GM11168 (cell line): ENCODE data around the gene JAML.
"Not testable (repeated sequence)": the region's sequence is repeated elsewhere in the genome, so short reads cannot be mapped to it uniquely, and the experiment has no call there.

Experiments used
- in situ Hi-C: fragments of 300-500 bp; cut with MboI; formaldehyde crosslinking; loops from one replicate; pipeline ENCODE4 v1.12.0; 2022; ENCODE audit warnings: low sequenced_read_pairs; ENCODE audit not compliant: unreplicated experiment

JAML gene

DNA sequence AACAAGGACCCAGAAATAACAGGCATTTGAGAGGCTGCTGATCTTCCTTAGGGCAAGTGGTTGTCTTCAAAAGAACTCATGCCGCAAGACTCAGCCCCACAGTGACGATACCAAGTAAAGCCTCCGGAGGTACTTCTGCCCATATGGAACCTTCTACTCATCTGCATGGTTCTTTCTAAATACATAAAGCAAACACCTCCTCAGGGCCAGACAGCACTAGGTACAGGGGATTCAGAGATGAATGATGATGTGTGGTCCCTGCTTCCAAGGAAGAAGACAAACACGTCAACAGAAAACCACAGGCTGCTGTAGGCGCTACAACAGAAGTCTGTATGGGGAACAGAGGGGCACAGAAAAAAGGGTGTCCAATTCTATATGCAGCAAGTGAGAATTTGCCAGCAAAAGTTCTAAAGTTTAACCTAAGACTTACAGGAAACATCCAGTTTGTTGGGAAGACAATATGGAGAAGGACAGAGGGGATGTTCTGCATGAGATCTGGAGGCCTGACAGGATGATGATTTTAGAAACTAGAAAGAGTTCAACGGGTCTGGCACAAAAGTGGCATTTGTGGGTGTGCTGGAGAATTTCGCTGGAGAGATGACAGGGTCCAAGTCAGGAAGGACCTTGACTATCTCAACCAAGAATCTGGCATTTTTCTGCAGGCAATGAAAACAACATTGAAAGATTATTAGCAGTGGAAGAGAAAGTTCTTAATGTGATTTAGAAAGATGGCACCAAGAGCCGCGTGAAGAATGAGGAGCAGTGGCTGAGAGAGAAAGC, 23.7 kb downstream of the JAML start:
- in situ Hi-C loops = loop anchor here (10.0 kb wide), 1 partner anchor 94 kb away; no protein-coding TSS in a partner anchor

- in situ Hi-C loops = loop anchor here (10.0 kb wide), 1 partner anchor 94 kb away; no protein-coding TSS in a partner anchor
These were observed 24.3 kb downstream of the JAML start for GRCh38 chr11:118200497-118200896.

DNA sequence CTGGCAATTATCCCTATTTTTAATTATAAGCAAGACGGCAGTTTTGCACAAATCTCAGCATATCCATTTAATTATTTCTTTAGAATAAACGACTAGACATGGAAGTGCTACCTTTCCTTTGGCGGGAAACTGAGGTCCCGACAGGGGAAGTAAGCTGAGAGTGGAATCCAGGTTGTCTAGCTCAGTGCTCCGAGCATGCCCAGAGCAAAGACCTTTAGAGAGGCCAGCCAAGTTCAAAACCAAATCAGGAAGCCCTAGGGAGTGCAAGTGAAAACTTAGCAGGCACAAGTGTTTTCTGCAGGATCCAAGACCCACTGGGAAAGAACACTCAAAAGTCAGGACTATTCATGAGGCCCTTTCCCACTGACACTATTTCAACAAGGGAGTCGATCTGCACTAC, 25.7 kb downstream of the JAML start:
- in situ Hi-C loops = loop anchor here (5.0 kb wide), 1 partner anchor 153 kb away; no protein-coding TSS in a partner anchor

DNA sequence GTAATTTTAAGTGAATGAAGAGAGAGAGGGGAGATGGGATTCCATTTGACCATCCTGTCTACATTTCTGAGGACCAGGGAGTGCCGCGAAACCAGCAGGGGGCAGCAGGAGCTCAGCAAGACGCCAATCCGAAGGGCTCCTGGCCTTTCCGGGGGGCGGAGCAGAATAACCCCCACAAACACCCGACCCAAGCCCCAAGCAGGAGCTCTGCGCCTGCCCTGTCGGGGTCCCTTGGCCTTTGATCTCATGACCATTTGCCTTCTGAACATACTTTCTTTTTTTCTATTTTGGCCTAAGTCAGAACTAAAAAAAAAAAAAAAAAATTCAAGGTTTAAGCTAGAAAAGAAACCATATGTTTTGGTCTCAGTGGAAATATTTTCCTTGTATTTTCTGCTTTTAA, 26.4 kb downstream of the JAML start:
- in situ Hi-C loops = loop anchor here (5.0 kb wide), 1 partner anchor 154 kb away; no protein-coding TSS in a partner anchor

GRCh38 chr11:118194835-118195627, 29.8 kb downstream of the JAML start:
- in situ Hi-C loops = loop anchor here (5.0 kb wide), 1 partner anchor 157 kb away; no protein-coding TSS in a partner anchor

- in situ Hi-C loops = no loop called here
These were observed 30.8 kb downstream of the JAML start for GRCh38 chr11:118193910-118194566.

- in situ Hi-C loops = not testable (repeated sequence)
These were observed 32.0 kb downstream of the JAML start for GRCh38 chr11:118192817-118193216.

GRCh38 chr11:118190942-118191506, 33.8 kb downstream of the JAML start:
- in situ Hi-C loops = not testable (repeated sequence)

DNA sequence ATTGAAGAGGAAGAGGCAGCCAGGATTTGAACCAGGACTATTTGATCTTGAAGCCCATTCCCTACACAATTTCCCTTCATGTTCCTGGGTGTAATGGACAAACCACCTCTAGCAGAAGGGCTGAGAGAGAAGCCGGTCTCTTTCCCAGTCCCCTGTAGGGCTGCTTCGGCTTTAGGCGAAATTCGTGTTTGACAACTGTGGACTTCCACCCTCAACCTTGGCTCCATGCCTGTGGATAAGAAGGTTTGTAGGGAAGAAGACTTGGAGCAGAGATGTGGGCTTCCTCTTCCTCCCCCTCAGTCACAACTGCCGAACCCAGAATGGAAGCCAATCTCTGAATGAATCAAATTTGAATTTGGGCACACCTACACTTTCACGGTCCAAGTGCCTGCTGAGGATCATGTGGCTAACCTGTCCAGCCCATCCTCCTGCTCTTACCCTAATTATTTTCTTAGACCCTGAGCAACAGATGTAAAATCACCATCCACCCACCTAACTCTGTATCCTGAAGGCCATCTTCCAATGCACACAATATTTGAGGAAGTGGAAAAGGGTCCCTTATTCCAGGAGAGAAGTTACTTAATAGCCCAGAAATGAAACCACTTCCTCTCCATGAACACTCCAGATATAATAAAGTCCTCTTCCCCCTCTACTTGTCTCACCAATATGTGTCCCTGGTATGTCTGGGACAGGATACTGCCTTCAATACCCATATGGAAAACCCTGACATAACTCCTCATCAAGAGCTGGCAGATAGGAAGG, 38.3 kb downstream of the JAML start:
- in situ Hi-C loops = no loop called here

DNA sequence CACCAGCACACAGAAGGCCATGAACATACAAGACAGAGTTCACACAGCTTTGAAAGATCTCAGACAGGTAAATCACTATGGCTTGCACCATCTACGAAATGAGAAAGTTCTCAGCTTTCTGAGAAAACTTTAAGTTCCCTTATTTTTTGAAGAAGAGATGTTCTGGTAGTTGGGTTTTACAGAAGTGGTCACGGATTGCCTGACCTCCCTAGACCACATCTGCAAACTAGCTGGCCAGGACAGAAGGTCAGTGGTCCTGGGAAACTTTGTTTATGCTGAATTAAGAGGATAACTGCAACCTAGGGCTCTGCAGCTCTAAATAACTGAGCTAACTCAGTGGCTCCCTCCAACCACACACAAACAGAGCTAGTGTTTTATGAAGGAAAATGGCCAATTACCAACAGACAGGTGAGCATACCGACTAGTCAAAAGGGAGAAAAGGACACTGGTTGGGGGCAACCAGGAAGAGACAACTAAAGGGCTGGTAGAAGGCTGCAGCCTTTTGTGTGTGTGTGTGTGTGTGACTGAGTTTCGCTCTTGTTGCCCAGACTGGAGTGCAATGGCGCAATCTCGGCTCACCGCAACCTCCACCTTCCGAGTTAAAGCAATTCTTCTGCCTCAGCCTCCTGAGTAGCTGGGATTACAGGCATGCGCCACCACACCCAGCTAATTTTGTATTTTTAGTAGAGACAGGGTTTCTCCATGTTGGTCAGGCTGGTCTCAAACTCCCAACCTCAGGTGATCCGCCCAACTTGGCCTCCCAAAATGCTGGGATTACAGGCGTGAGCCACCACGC, 39.8 kb downstream of the JAML start:
- in situ Hi-C loops = no loop called here

DNA sequence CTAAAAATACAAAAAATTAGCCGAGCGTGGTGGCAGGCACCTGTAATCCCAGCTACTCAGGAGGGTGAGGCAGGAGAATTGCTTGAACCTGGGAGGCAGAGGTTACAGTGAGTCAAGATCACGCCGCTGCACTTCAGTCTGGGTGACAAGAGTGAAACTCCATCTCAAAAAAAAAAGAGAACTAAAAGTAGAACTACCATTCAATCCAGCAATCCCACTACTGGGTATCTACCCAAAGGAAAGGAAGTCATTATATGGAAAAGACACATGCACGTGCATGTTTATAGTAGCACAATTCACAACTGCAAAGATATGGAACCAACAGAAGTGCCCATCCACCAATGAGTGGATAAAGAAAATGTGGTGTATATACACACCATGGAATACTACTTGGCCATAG, 41.1 kb downstream of the JAML start:
- in situ Hi-C loops = not testable (repeated sequence)

- in situ Hi-C loops = no loop called here
These were observed 44.5 kb downstream of the JAML start for GRCh38 chr11:118180300-118180703.

DNA sequence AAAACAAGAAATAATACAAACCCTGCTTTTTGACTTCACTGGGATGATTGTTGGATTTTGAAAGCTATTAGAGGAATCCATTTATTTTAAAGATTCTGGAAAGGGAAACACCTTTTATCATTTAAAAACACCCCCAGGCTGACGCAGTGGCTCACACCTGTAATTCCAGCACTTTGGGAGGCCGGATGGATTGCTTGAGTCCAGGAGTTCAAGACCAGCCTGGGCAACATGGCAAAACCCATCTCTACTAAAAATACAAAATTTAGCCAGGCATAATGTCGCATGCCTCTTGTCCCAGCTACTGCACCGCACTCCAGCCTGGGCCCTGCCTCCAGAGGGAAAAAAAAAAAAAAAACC, 48.1 kb downstream of the JAML start:
- in situ Hi-C loops = no loop called here

DNA sequence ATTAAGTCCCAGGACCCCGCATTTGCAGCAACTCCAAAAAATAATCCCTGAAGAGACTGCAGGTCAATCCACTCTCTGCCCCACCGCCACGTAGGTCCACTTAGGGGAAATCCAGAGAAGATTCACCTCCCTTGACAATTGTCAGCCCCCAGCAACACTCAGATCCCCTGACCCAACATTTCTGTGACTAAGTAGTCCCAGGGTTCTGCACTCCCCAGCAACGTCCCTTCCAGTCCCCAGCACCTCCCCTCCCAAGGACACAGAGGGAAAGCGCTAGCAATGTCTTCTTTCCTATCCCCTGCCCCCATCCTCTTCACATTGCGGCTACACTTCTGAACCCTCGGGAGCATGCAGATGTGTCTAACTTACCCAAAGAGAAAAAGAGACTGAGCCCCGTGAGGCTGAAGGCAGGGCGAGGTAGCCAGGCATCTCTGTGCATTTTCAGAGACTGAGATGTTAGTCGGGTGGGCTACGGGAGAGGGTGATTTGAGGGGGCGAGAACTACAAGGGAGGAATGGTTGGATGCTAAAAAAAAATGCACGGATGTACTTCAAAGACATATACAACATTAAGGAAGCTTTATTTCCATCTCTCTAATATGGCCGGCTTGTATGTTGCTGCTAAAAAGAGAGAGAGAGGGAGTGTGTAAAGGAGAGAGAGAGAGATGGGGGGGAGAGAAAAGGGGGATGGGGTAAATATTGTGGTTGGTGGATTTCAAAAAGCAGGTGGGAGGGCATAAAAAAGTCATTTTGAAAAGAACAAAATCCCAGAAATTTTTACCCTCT, 48.6 kb downstream of the JAML start, which contains the start of gene SCN2B:
Gene SCN2B, minus strand, starts transcription at position 647 of the 785 bp plus-strand sequence. Its CDS starts 208 bp downstream, at position 439.
- in situ Hi-C loops = no loop called here

DNA sequence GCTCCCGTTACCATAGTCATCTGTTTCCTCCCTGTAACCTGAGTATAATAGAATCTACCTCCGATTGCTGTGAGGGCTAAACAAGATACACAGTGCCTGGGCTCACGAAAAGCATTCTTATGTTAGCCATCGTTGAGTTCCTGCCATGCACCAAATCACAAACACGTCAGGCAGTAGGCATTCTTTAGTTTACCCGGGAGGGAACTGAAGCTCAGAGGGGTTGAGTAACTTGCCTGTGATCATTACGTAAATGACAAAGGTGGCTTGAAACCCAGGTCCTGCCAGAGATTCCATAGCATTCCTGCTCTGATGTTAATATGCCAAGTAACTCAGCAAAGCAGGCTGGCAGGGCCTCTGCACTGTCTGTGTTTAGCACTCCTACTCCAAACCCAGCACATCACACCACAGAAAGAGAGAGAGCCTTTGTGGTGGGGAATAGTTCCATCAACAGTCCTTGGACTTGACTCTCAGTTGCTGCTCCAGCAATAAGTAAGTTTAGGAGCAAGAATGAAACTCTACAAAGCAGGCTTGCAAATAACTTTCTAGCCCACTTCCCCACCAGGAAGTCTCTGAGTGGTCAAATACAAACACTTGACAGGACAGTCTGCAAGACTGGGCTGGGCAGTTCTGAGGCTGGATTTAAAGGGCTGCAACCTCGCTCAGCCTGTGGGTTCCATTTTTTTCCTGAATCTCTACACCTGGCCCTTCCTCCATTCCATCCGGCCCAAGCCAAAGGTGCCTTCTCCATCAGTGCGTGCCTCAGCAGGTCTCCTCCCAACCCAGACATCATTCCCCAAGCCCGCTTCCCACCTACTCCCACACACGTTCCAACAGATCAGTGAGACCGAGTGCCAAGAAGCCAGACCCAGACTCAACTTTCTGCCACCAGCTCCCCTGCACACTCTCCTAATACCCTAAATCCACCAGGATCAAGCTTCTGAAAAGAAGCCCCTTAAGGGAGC, 49.5 kb downstream of the JAML start:
- in situ Hi-C loops = no loop called here

GRCh38 chr11:118174006-118174567, 50.7 kb downstream of the JAML start:
- in situ Hi-C loops = no loop called here

- in situ Hi-C loops = no loop called here
These were observed 52.5 kb downstream of the JAML start for GRCh38 chr11:118172356-118172755.
